ENCODE data around the gene BMPER. TPM values are rescaled to one million over a fixed set of nuclear protein-coding genes. Genes with fewer than 3 reads are reported as not detected.

Gene BMPER
- total RNA-seq, 1 experiment from 2014 or later = 0.50 TPM

- Histone ChIP-seq H2AFZ (no peak overlapping the region), H3K4me3 (no peak overlapping the region), H3K4me1 (replicated peaks; ENCODE audit: insufficient read depth) (peaks cover 45% of the 10 kb centered on the region), H3F3A (ENCODE audit: insufficient read depth, low read depth) (no peaks in the 10 kb centered on the region), H3K27me3 (ENCODE audit: insufficient read depth, low read depth) (no peaks in the 10 kb centered on the region), H3K27ac (no peak overlapping the region), H3K4me2 (no peak overlapping the region), H3K36me3 (ENCODE audit: low read depth) (no peaks in the 10 kb centered on the region), H3K9me3 (ENCODE audit: insufficient read depth, low read depth) (peaks cover 3% of the 10 kb centered on the region; the same call in 1 of the 2 replicates), H4K20me1 (ENCODE audit: insufficient read depth) (no peaks in the 10 kb centered on the region), H3K9me2 (ENCODE audit: insufficient read depth) (0 out of 2 replicates have a peak, but pooled peaks cover 6% of the 10 kb centered on the region), H3K79me2 (ENCODE audit: low read depth) (no peaks in the 10 kb centered on the region)
- CTCF ChIA-PET = no interaction called here
- no peak for DNase-seq
- BruUV-seq (replicated peaks) = no TSS peak
- TF ChIP-seq EZH2 (IDR thresholded peaks at IDR 0.05; ENCODE audit: low read depth) = no peak
- no peak for TF ChIP-seq CTCF (conservative IDR thresholded peaks at IDR 0.05)
- intact Hi-C loops (cut with micrococcal nuclease; ENCODE audit: unreplicated experiment) = no loop called here
- POLR2A ChIA-PET (ENCODE audit: unreplicated experiment) = no interaction called here
Observed at GRCh38 chr7:34064519-34065158, 159.3 kb downstream of the BMPER start.

GRCh38 chr7:34066411-34066810 lies 161.1 kb downstream of the BMPER start:
- no peak overlapping the region for H3K4me3 ChIP-seq
- no peak overlapping the region for H3K4me2 ChIP-seq
- intact Hi-C loops (cut with micrococcal nuclease; ENCODE audit: unreplicated experiment) = no loop called here
- 0 out of 2 replicates have a peak, but pooled peaks cover 4% of the 10 kb centered on the region for H3F3A ChIP-seq (ENCODE audit: insufficient read depth, low read depth)
- no TSS peak for BruUV-seq (replicated peaks)
- no peak for DNase-seq
- CTCF ChIA-PET = no interaction called here
- peaks cover 42% of the 10 kb centered on the region for H3K4me1 ChIP-seq (replicated peaks; ENCODE audit: insufficient read depth)
- H3K79me2 ChIP-seq (ENCODE audit: low read depth) = no peaks in the 10 kb centered on the region
- no peaks in the 10 kb centered on the region for H4K20me1 ChIP-seq (ENCODE audit: insufficient read depth)
- TF ChIP-seq EZH2 (IDR thresholded peaks at IDR 0.05; ENCODE audit: low read depth) (no peak), CTCF (conservative IDR thresholded peaks at IDR 0.05) (no peak)
- POLR2A ChIA-PET (ENCODE audit: unreplicated experiment) = no interaction called here
- peaks cover 10% of the 10 kb centered on the region; the same call in 1 of the 2 replicates for H3K9me2 ChIP-seq (ENCODE audit: insufficient read depth)
- no peaks in the 10 kb centered on the region for H3K27me3 ChIP-seq (ENCODE audit: insufficient read depth, low read depth)
- no peak overlapping the region for H2AFZ ChIP-seq
- H3K27ac ChIP-seq = no peak overlapping the region
- no peaks in the 10 kb centered on the region for H3K36me3 ChIP-seq (ENCODE audit: low read depth)
- H3K9me3 ChIP-seq (ENCODE audit: insufficient read depth, low read depth) = peaks cover 3% of the 10 kb centered on the region; the same call in 1 of the 2 replicates

GRCh38 chr7:34067005-34067778 lies 161.9 kb downstream of the BMPER start:
- Histone ChIP-seq H3K36me3 (ENCODE audit: low read depth) (no peaks in the 10 kb centered on the region), H2AFZ (no peak overlapping the region), H3K27ac (no peak overlapping the region), H3K9me2 (ENCODE audit: insufficient read depth) (peaks cover 11% of the 10 kb centered on the region; the same call in 1 of the 2 replicates), H3K9me3 (ENCODE audit: insufficient read depth, low read depth) (peaks cover 3% of the 10 kb centered on the region; the same call in 1 of the 2 replicates), H3K4me3 (no peak overlapping the region), H3F3A (ENCODE audit: insufficient read depth, low read depth) (0 out of 2 replicates have a peak, but pooled peaks cover 4% of the 10 kb centered on the region), H3K27me3 (ENCODE audit: insufficient read depth, low read depth) (no peaks in the 10 kb centered on the region), H3K4me2 (0 out of 2 replicates have a peak overlapping the region, but pooled peaks have one; percentile 10), H3K79me2 (ENCODE audit: low read depth) (no peaks in the 10 kb centered on the region), H4K20me1 (ENCODE audit: insufficient read depth) (no peaks in the 10 kb centered on the region), H3K4me1 (replicated peaks; ENCODE audit: insufficient read depth) (peaks cover 35% of the 10 kb centered on the region)
- CTCF ChIA-PET = interaction anchor here (0.7 kb wide), 1 partner anchor 1556 kb away, joined by 3 read pairs; no protein-coding TSS in a partner anchor
- peak in 1 of 2 experiments; percentile 7 for DNase-seq
- no peak for TF ChIP-seq EZH2 (IDR thresholded peaks at IDR 0.05; ENCODE audit: low read depth)
- TF ChIP-seq CTCF (conservative IDR thresholded peaks at IDR 0.05) = no peak
- intact Hi-C loops (cut with micrococcal nuclease; ENCODE audit: unreplicated experiment) = no loop called here
- no TSS peak for BruUV-seq (replicated peaks)
- POLR2A ChIA-PET (ENCODE audit: unreplicated experiment) = no interaction called here
